ENCODE data around the gene LTBR. TPM values are rescaled to one million over a fixed set of nuclear protein-coding genes. Genes with fewer than 3 reads are reported as not detected.

Gene LTBR
- polyA plus RNA-seq, 1 donor from 2014 or later = not detected

DNA sequence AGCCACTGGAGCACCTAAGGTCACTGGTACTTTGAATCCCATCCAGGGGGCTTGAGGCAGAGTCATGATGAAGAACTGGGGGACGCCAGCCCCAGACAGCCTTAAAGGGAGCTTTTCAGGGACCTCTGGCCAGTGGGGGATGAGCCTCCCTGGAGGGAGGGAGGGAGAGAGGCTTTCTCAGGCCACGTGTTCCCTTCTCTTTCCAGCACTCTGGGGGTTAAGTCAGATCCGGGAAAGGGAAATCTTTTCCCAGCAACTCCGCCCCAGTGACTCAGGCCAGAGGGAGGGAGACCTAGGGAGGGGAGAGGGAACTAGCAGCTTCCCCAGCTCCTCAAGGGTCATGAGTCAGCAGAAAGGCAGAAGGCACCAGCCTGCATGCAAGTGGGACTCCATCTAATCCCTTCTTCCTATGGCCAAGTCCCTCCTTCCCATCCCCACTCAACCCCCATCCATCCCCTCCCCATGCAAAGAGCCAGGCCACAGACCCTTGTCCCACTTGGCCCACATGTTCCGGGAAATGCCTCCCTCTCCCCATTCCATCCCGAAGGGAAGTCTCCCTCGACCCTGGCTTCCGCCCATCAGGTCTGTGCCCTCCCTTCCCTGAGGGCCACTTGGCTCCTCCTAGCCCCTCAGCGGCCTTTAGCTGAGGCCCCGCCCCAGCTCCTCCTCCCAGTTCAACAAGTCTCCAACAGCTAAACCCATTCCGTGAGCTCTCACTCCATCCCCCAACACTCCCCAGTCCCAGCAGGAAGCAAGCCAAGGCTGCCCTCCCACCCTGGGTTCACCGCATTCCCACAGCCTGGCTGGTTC is 47.7 kb upstream of the LTBR start:
- Histone ChIP-seq H2AFZ (ENCODE audit: low read depth, low read length) (no peak overlapping the region), H3K4me3 (ENCODE audit: low read length) (no peak overlapping the region), H3F3A (ENCODE audit: insufficient read depth, low read length, poor library complexity, severe bottlenecking) (no peaks in the 10 kb centered on the region), H3K4me2 (ENCODE audit: low read length) (no peak overlapping the region), H4K20me1 (ENCODE audit: insufficient read depth) (no peaks in the 10 kb centered on the region), H3K9ac (ENCODE audit: low read length) (no peak overlapping the region), H3K27me3 (ENCODE audit: insufficient read depth, low read depth, low read length) (no peaks in the 10 kb centered on the region), H3K9me2 (ENCODE audit: insufficient read depth, low read length) (no peaks in the 10 kb centered on the region), H3K79me2 (replicated peaks; ENCODE audit: insufficient read depth, low read length) (no peaks in the 10 kb centered on the region), H3K36me3 (ENCODE audit: insufficient read depth, low read length) (no peaks in the 10 kb centered on the region), H3K27ac (ENCODE audit: low read length) (no peak overlapping the region), H3K9me3 (ENCODE audit: low read length) (no peaks in the 10 kb centered on the region)
- TF ChIP-seq SMC3 (conservative IDR thresholded peaks at IDR 0.05; ENCODE audit: poor library complexity) (no peak), TAF1 (IDR thresholded peaks at IDR 0.05; ENCODE audit: low read depth) (no peak), RAD21 (conservative IDR thresholded peaks at IDR 0.05) (no peak), EP300 (conservative IDR thresholded peaks at IDR 0.05; ENCODE audit: poor library complexity, severe bottlenecking) (no peak), EZH2 (IDR thresholded peaks at IDR 0.05; ENCODE audit: borderline replicate concordance, insufficient read depth, low read length, poor library complexity, severe bottlenecking) (no peak), POLR2AphosphoS5 (IDR thresholded peaks at IDR 0.05) (no peak), MXI1 (conservative IDR thresholded peaks at IDR 0.05; ENCODE audit: poor library complexity, severe bottlenecking) (no peak)
- TF ChIP-seq, protein P1, sequence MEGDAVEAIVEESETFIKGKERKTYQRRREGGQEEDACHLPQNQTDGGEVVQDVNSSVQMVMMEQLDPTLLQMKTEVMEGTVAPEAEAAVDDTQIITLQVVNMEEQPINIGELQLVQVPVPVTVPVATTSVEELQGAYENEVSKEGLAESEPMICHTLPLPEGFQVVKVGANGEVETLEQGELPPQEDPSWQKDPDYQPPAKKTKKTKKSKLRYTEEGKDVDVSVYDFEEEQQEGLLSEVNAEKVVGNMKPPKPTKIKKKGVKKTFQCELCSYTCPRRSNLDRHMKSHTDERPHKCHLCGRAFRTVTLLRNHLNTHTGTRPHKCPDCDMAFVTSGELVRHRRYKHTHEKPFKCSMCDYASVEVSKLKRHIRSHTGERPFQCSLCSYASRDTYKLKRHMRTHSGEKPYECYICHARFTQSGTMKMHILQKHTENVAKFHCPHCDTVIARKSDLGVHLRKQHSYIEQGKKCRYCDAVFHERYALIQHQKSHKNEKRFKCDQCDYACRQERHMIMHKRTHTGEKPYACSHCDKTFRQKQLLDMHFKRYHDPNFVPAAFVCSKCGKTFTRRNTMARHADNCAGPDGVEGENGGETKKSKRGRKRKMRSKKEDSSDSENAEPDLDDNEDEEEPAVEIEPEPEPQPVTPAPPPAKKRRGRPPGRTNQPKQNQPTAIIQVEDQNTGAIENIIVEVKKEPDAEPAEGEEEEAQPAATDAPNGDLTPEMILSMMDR (IDR thresholded peaks at IDR 0.05; ENCODE audit: poor library complexity, severe bottlenecking) = no peak
- TF ChIP-seq, protein P2, sequence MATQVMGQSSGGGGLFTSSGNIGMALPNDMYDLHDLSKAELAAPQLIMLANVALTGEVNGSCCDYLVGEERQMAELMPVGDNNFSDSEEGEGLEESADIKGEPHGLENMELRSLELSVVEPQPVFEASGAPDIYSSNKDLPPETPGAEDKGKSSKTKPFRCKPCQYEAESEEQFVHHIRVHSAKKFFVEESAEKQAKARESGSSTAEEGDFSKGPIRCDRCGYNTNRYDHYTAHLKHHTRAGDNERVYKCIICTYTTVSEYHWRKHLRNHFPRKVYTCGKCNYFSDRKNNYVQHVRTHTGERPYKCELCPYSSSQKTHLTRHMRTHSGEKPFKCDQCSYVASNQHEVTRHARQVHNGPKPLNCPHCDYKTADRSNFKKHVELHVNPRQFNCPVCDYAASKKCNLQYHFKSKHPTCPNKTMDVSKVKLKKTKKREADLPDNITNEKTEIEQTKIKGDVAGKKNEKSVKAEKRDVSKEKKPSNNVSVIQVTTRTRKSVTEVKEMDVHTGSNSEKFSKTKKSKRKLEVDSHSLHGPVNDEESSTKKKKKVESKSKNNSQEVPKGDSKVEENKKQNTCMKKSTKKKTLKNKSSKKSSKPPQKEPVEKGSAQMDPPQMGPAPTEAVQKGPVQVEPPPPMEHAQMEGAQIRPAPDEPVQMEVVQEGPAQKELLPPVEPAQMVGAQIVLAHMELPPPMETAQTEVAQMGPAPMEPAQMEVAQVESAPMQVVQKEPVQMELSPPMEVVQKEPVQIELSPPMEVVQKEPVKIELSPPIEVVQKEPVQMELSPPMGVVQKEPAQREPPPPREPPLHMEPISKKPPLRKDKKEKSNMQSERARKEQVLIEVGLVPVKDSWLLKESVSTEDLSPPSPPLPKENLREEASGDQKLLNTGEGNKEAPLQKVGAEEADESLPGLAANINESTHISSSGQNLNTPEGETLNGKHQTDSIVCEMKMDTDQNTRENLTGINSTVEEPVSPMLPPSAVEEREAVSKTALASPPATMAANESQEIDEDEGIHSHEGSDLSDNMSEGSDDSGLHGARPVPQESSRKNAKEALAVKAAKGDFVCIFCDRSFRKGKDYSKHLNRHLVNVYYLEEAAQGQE (IDR thresholded peaks at IDR 0.05; ENCODE audit: borderline replicate concordance) = no peak

DNA sequence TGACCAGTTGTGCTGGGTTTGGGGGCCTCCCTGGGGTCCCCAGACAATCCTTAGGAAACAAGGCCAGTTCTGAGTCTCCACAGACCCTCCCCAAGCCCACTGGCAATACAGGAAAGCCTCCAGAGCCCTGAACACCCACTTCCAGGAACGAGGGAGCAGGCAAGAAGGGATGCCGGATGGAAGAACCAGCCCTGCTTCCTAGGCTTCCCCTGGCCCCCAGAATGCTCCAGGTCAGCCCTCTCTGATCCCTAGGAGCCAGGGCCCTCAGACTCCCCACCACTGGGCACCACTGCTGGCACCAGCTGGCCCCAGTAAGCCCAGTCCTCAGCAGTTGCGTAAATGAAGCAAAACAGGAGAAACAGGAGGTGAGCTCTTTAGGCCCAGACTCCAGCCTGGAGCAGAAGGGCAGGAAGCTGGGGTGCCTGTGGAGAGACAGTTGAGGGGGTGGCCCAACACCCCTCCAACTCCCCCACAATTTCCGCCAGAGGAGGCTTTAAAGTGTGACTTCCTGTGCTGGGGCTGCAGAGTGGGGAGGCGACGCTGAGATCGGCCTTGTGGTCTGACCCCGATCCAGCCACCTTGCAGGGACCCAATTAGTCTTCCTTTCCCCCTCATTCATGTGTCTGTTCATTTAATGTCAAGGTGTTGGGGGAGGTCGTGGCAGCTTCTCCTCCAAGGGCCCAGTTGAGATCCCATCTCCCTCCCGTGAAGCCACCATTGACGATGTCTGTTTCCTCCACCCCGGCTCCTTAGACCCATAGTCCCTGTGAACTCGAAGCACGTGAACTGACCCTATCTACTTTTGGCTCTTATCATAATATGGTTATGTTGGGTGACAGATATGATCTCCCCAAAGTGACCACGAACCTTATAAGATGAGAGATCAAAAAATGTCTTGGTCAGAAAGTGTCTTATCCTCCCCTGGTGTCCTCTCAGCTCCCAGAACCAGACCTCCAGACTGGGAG is 46.8 kb upstream of the LTBR start:
- H3K36me3 ChIP-seq (ENCODE audit: insufficient read depth, low read length) = no peaks in the 10 kb centered on the region
- H3K9ac ChIP-seq (ENCODE audit: low read length) = no peak overlapping the region
- H3K4me3 ChIP-seq (ENCODE audit: low read length) = no peak overlapping the region
- H3K27me3 ChIP-seq (ENCODE audit: insufficient read depth, low read depth, low read length) = no peaks in the 10 kb centered on the region
- no peak overlapping the region for H3K4me2 ChIP-seq (ENCODE audit: low read length)
- no peaks in the 10 kb centered on the region for H3K9me3 ChIP-seq (ENCODE audit: low read length)
- H3K9me2 ChIP-seq (ENCODE audit: insufficient read depth, low read length) = no peaks in the 10 kb centered on the region
- no peaks in the 10 kb centered on the region for H3K79me2 ChIP-seq (replicated peaks; ENCODE audit: insufficient read depth, low read length)
- no peaks in the 10 kb centered on the region for H4K20me1 ChIP-seq (ENCODE audit: insufficient read depth)
- TF ChIP-seq EP300 (conservative IDR thresholded peaks at IDR 0.05; ENCODE audit: poor library complexity, severe bottlenecking) (no peak), EZH2 (IDR thresholded peaks at IDR 0.05; ENCODE audit: borderline replicate concordance, insufficient read depth, low read length, poor library complexity, severe bottlenecking) (no peak), MXI1 (conservative IDR thresholded peaks at IDR 0.05; ENCODE audit: poor library complexity, severe bottlenecking) (no peak), TAF1 (IDR thresholded peaks at IDR 0.05; ENCODE audit: low read depth) (no peak), SMC3 (conservative IDR thresholded peaks at IDR 0.05; ENCODE audit: poor library complexity) (no peak), RAD21 (conservative IDR thresholded peaks at IDR 0.05) (no peak)
- TF ChIP-seq, protein P2 (IDR thresholded peaks at IDR 0.05; ENCODE audit: borderline replicate concordance) = no peak
- no peak overlapping the region for H3K27ac ChIP-seq (ENCODE audit: low read length)
- H3F3A ChIP-seq (ENCODE audit: insufficient read depth, low read length, poor library complexity, severe bottlenecking) = no peaks in the 10 kb centered on the region
- H2AFZ ChIP-seq (ENCODE audit: low read depth, low read length) = no peak overlapping the region
